Choroid plexus epithelial cell (primary cell): ENCODE results near the gene DEGS1.

Experiments
- DNase-seq: peaks from one replicate; pipeline ENCODE4 v3.0.0-alpha.2; 2010; ENCODE audit warnings: low read depth
- H3K4me3 ChIP-seq: 2 replicates; pipeline ENCODE4 v1.5.1; 2011; ENCODE audit warnings: low read depth, mild to moderate bottlenecking, control low read depth, low read length, moderate library complexity
- CTCF ChIP-seq: conservative IDR thresholded peaks from 2 replicates; pipeline ENCODE4 v1.5.1; 2011; ENCODE audit warnings: low read depth, mild to moderate bottlenecking, control low read depth, inconsistent platforms, low read length, moderate library complexity

DEGS1 gene

GRCh38 chr1:224180783-224181452, 2.1 kb upstream of the DEGS1 start:
- DNase-seq: no peak
- TF ChIP-seq CTCF: no peak
- H3K4me3 ChIP-seq: no peak overlapping the region

GRCh38 chr1:224181453-224181810, 1.6 kb upstream of the DEGS1 start:
- no peak for TF ChIP-seq CTCF
- H3K4me3 ChIP-seq: no peak overlapping the region
- no peak for DNase-seq

GRCh38 chr1:224182057-224182865, 779 bp upstream of the DEGS1 start:
- DNase-seq: no peak

GRCh38 chr1:224183591-224184312, 712 bp downstream of the DEGS1 start:
- TF ChIP-seq CTCF: no peak
- peak overlapping the region; percentile 86 for H3K4me3 ChIP-seq
- peak; percentile 70 for DNase-seq

More at GRCh38 chr1:224182057-224182865, 779 bp upstream of the DEGS1 start:
- no peak for TF ChIP-seq CTCF
- H3K4me3 ChIP-seq: peak overlapping the region; percentile 86

GRCh38 chr1:224185208-224185607, 2.2 kb downstream of the DEGS1 start:
- TF ChIP-seq CTCF: no peak
- no peak overlapping the region for H3K4me3 ChIP-seq
- DNase-seq: no peak

- no peak for TF ChIP-seq CTCF
- H3K4me3 ChIP-seq: no peak overlapping the region
- DNase-seq: no peak
Observed at GRCh38 chr1:224188286-224188685, 5.2 kb downstream of the DEGS1 start.
